Measurements from ENCODE around the gene CFAP299.

CFAP299 gene

DNA sequence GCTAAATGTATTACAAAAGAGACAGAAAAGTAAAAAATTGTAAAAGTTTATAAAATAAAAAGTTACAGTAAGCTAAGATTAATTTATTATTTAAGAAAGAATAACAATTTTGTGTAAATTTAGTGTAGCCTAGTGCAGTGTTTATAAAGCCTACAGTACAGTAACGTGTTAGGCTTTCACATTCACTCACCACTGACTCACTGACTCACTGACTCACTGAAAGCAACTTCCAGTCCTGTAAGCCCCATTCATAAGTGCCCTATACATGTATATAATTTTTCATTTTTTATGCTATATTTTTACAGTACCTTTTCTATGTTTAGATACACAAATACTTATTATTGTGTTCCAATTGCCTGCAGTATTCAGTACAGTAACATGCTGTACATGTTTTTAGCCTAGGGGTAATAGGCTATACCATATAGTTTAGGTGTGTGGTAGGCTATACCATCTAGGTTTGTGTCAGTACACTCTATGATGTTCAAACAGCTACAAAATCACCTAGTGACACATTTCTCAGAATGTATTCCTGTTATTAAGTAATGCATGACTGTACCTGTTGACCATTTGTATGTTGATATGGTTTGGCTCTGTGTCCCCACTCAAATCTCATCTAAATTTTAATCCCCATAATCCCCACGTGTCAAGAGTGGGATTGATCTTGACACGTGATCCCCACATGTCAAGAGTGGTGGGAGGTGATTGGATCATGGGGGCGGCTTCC is 57.9 kb downstream of the CFAP299 start:
- no peak for DNase-seq

DNA sequence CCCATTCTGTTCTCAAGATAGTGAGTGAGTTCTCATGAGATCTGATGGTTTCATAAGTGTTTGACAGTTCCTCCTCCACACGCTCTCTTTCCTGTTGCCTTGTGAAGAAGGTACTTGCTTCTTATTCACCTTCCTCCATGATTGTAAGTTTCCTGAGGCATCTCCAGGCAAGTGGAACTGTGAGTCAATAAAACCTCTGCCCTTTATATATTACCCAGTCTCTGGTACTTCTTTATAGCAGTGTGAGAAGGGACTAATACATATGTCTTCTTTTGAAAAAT is 58.4 kb downstream of the CFAP299 start:
- DNase-seq, result no peak

DNA sequence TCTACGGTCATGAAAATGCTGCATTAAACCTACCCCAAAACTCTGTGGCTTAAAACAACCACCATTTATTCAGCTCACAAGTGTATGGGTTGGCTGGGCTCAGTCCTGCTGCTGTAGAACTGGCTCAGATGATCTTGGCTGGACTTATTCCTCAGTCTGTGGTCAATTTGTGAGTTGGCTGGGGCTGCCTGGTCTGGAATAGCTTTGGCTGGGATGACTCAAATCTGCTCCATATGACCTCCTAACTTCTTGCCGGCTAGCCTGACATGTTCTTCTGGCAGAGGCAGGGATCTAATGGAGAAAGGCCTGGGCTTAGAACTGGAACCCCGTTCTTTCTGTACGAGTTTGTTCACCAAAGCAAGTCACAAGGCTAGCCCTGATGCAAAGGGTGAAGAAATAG is 71.7 kb downstream of the CFAP299 start:
- DNase-seq, result no peak

DNA sequence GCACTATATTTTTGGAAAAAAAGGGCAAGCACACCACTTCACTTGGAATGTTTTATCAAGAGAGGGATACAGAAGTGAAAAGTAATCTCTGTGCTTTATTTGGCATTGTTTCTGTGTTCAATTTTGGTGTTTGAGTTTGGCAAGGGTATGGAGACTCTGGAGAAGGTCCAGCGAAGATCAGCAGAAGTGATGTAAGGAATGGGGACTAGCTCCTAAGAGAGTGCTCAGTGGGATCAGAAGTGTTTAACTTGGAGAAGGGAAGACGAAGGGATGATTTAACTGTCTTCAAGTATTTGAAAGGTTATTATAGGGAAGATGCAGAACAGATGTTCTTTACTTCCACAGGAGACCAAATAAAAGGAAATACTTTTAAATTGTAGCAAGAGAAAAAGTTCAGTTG is 74.3 kb downstream of the CFAP299 start:
- DNase-seq, result no peak

DNA sequence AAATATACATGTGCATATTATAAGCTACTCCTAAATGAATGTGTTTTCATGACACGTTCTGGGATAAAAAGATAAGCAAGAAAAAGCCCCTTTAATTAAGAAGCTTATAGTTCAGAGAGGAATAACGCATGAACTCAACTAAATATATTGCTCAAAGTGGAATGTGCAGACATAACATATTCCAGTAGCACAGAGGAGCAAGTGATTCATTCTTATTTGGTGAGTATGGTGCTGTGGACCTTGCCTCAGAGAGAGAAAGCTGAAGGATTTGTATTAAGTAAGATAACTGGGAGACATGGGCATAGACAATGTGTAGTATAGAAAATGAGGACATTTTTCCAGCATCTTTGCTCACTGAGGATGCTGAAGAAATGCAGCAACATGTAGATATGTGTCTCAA is 76.8 kb downstream of the CFAP299 start:
- no peak for DNase-seq

DNA sequence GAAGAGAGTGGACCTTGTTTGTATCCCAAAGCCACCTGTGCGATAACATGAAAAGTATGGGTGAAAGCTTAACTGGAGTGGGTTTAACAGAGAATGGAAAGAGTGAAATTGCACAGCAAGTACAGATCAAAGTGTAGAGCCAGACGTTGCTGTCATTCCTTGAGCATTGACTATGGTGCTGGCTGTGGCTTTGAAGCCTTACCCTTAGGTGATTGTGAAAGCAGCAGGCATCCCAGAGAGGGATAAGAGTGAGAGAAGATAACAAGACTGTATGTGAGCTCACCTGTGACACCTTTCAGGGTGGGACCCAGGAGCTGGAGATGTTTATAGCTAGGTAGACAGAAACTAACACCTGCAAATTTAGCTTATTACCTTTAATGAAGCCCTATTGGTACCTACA is 77.6 kb downstream of the CFAP299 start:
- no peak for DNase-seq

DNA sequence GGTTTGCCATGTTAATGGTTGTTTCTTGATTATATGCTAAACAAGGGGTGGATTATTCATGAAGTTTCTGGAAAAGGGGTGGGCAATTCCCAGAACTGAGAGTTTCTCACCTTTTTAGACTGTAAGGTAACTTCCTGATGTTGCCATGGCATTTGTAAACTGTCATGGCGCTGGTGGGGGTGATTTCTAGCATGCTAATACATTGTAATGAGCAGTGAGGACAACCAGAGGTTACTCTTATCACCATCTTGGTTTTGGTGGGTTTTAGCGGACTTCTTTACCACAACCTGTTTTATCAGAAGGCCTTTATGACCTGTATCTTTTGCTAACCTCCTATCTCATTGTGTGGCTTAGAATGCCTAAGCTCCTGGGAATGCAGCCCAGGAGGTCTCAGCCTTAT is 81.5 kb downstream of the CFAP299 start:
- no peak for DNase-seq

DNA sequence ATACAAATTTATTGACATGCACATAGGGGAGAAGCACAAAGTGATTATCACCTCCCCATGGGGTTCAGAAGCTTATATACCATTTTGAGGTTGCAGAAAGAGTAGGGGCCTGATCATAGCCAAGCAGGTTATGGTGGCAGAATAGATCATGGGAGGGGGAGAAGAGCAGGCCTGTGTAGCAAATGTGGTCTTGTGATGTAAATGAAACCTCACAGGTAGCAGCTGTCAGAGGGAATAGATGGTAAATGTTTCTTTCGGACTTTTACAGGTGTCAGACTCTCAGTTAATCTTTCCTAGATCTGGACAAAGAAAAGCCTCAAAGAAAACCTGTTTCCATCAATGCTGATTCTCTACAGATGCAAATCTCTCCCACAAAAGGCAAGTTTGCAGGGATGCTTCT is 84.4 kb downstream of the CFAP299 start:
- DNase-seq, result no peak

DNA sequence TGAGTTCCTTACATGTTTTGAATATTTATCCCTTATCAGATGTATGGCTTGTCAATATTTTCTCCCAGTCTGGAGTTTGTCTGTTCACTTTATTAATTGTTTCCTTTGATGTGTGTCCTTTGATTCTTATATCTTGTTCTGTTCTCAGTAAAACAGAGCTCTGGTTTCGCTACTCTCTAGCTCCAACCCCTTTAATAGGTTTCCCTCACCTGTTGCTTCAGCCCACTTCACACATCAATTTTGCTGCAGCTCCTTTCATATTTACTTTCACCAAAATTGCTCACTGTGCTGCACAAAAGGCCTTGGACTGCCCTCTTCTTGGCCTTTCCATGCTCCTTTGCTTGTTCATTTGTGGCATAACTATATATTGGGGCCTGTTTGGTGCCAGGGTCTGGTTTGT is 85.1 kb downstream of the CFAP299 start:
- DNase-seq, result no peak

DNA sequence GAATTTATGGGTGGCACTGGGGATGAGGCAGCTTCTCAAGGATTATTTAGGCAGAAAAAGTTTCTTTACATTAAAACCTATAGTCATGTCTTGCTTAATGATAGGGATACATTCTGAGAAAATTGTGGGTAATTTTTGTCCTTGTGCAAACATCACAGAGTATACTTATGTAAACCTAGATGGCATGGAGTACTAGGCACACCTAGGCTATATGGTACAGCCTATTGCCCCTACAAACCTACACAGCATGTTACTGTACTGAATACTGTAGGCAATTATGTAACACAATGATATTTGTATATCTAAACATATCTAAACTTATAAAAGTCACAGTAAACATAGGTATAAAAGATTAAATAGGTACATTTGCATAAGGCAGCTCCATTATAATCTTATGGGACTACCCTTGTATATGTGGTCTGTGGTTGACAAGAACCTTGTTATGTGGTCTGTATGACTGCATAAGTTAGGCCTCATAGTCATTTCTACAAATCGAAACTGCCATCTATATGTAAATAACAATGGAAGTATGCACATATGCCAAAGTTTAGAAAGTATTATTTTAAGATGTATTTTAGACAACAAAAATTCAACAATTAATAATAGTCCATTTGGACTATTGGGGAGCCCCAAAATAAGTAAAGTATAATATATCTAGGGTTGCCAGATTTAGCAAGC is 87.3 kb downstream of the CFAP299 start:
- no peak for DNase-seq

DNA sequence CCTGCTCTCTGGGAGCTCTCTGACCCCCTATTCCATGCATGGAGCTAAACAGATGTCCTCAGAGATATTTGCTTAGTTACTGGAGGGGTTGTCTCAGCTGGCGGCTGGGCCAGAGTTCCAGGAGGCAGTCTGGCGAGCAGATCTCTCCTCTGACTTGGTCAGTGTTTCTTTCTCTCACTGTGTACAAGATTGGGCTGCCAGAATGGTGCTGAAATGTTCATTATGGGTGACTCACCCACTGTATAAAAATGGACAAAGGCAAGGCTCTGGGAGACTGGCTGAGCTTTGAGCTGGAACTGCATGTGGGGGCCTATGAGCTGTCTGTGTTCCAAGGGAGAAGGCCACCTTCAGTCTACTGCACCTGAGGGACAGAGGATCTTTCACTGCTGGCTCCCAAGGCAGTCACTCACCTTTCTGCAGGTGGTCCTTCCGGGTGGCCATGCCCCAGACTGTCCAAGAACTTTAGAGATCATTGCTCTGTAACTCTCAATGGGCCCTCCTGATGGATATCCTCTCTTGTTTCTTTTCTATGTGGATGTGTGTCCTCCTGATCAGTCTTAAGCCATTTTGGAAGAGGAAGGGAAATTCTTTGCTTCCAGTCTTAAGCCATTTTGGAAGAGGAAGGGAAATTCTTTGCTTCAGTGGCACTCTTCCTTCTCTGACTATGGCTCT is 88.2 kb downstream of the CFAP299 start:
- DNase-seq, result no peak

DNA sequence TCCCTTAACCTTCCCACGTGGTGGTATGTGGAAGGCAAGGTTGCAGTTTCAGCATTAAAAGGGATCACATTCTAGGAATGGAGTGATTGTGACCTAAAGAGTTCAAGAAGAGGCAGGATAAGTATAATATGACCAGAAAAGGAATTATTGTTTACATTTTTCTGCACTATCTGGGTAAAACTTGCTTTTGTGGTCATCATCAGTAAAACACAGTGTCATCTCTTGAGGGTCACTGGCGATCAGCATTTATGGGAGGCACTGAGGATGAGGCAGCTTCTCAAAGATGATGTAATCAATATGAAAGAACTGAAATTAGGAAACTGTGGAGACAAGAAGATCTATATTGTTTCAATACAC is 88.7 kb downstream of the CFAP299 start:
- DNase-seq, result no peak

DNA sequence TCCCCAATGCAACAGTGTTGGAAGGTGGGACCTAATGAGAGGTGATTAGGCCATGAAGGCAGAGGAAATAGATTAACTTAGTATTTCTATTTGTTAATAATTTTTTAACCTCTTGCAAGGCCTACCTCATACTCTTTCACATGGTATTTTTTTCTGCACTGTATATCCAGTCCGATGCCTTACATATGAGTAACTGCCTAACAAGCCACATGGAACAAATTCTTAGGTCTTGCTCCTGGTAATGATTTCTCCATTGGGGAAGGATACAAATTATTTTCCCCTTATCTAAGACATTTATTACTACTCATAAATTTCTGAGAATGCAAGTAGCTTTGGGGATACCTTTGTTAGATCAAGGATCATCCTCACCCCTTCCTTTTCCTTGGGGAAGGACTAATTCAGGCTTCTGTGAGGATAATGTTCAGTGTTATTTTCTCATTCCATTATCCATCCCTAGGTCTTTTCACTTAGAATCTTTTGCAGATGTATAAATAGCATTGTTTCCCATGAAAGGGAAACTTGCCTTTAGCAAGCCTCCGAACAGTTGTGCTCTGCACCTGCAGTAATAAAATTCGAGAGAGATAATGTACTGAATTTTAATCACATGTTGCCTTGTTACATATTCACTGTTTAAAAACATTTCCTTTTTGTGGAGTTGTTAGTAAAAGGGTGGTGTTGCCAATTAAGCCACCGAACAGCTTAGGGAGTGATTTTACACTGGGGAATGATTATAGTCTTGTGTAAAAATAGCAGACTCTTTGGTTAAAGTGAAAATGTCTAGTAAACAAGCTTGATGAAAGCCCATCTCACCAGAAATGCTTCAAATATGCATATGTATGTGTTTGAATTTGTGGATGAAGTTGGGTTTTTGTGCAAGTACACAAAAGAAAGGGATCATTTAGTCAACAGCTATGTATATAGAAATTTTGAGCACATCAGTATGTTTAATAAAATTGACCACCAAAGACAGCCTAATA is 89.9 kb downstream of the CFAP299 start:
- DNase-seq, result no peak

DNA sequence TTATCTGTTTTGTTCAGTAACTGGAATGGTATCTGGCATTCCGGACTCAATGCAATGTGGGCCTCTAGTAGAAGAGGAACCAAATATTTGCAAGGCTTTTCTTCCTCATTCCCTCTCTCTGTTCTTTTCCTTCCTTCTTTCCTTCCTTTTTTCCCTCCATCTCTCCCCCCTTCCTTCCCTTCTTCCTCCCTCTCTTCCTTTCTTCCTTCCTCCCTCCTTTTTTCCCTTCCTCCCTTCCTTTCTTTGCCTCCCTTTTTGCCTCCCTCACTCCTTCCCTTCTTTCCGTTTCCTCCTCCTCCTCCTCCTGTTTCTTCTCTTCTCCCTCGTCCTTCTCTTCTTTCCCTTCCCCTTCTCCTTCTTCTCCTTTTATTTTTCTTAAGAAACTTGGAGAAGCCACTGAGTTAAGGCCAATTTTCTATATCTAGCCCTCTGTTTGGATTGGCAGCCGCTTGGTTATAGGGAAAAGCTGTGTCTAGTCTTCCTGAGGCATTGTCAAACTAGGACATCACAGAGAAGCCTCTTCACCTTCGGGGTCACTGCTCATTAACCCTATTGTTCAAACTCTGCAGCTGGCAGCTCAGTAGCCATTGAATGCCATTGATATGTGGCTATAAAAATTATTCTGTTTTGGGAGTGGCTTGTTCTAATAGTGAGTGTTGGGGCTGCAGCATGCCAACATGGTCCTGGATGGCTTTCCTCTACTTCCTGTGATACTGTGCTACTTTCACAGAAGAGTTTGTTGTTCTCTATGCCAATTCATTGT is 95.9 kb downstream of the CFAP299 start:
- no peak for DNase-seq

DNA sequence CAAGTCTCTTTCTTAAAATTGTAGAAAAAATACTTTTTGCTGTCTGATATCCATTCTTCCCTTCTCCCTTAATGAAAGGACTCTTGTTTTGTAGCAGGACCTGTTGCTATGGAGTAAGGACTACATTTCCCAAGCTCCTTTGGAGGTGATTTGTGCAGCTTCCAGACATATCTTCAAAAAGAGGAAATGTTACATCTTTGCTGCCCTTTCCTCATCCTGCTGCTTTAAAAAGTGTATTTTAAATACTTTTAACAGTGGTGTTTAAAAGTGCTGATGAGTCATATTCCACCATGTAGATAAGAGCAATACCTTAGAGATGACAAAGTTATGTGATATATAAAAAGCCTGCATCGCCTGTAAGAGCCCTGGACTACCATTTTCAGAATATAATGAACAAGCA is 98.7 kb downstream of the CFAP299 start:
- DNase-seq, result no peak

DNA sequence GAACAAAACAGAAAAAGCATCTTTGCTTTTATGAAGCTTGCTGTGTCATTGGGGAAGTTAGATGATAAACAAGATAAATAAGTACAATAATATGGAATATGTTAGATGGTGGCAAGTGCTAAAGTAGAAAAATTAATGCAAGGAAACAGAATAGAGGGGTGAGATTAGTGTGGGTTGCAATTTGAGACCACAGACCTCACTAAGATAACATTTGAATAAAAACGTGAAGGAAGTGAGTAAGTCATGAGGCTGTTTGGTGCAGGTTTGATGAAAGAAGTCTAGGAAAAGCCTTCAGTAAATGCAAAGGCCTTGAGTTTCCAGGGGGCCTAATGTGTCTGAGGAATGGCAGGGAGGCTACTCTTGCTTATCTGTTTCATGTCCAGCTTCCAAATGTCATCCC is 102.5 kb downstream of the CFAP299 start:
- no peak for DNase-seq

DNA sequence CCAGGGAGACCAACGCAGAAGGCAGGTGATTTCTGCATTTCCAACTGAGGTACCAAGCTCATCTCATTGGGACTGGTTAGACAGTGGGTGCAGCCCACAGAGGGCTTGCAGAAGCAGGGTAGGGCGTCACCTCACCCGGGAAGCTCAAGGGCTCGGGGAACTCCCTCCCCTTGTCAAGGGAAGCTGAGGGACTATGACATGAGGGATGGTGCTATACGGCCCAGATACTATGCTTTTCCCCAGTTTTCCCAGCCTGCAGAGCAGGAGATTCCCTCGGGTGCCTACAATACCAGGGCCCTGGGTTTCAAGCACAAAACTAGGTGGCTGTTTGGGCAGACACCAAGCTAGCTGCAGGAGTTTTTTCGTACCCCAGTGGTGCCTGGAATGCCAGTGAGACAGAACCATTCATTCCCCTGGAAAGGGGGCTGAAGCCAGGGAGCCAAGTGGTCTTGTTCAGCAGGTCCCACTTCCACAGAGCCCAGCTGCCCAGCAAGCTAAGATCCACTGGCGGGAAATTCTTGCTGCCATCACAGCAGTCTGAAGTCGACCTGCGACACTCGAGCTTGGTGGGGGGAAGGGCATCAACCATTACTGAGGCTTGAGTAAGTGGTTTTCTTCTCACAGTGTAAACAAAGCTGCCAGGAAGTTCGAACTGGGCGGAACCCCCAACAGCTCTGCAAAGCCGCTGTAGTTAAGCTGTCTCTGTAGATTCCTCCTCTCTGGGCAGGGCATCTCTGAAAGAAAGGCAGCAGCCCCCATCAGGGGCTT is 103.9 kb downstream of the CFAP299 start:
- DNase-seq, result peak; percentile 47

DNA sequence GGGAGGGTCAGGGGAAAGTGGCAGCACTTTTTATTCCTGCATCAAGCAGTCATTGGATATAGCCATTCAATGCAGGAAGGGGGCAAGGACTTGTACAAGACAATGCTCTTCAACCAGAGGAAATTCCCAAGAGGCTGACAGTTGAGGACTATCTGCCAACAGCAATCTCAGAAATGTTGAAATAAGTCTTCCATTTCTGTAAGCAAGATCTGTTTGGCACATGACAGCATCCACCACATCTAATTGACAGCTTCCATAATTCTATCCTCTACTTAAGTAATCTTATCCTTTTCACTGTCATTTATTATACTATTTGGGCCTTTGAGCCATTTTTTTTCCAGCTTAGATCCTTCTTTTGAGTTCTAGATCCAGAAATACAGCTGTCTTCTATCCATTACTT is 110.7 kb downstream of the CFAP299 start:
- DNase-seq, result no peak

DNA sequence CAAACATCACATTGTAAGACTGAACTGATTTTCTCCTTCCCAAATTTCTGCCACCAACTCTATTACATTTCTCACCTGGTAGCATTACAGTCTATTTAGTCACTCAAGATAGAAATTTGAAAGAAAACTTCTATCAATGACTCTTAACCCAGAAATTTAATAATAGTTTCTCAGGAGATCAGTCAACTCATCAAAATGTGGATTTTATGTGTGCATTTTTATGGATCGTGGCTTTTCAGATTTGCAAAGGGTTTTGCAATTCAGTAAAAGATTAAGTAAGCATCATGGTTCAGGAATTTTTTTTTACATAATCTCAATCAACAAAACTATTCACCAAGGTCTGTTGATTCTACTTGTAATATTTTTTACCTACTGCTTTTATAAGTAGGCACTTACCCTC is 111.1 kb downstream of the CFAP299 start:
- no peak for DNase-seq

DNA sequence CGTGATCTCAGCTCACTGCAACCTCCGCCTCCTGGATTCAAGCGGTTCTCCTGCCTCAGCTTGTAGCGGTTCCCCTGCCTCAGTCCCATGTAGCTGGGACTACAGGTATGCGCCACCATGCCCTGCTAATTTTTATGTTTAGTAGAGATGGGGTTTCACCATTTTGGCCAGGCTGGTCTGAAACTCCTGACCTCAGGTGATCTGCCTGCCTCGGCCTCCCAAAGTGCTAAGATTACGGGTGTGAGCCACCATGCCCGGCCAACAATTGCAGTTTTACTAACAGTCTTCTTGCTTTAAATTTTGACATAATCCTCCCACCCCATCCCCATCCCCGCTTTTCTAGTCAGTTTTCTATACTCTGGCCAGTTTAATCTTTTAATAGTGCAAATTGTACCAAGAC is 112.0 kb downstream of the CFAP299 start:
- no peak for DNase-seq

DNA sequence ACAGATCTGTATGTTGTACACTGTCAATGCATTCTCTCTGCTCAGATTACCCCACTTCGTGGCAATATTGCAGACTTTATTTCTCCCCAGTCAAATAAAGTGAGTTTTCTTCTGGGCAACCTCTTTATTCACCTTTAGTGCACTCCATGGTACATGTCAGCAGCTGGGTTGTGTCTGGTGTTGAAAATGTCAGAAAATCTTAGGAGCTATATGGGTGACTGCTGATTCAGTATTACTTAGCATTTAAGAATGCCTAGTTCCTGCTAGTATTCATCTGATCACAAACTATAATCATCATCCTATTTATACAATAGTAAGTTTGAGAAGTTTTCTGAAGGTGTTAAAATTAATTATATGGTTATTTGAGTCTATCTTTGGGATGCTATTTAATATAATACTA is 112.5 kb downstream of the CFAP299 start:
- DNase-seq, result no peak

DNA sequence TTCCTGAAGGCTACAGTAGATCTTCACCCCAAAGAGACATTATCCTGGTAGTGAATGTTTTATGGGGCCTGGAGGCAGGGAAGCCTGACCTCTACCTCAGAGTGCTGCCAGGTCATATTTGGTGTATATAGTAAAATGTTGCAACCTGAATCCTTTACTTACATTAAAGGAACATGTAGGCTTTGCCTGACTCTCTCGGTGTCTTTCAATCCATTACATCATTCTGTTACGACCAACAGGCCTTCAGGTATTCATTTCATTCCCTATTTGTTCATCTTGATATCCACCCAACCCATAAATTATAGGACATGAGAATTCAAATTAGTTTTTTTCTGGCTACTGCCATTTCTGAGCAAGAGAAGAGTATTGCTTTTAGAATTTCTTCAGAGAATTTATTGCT is 116.5 kb downstream of the CFAP299 start:
- DNase-seq, result no peak
